ENCODE measurements around the gene RTRAF. TPM values are rescaled to one million over a fixed set of nuclear protein-coding genes. Genes with fewer than 3 reads are reported as not detected.
A peak's percentile ranks its signal among the peaks of the same experiment; 100 is the strongest.

RTRAF gene
- total RNA-seq, 1 experiment from 2014 or later, result 300 TPM

DNA sequence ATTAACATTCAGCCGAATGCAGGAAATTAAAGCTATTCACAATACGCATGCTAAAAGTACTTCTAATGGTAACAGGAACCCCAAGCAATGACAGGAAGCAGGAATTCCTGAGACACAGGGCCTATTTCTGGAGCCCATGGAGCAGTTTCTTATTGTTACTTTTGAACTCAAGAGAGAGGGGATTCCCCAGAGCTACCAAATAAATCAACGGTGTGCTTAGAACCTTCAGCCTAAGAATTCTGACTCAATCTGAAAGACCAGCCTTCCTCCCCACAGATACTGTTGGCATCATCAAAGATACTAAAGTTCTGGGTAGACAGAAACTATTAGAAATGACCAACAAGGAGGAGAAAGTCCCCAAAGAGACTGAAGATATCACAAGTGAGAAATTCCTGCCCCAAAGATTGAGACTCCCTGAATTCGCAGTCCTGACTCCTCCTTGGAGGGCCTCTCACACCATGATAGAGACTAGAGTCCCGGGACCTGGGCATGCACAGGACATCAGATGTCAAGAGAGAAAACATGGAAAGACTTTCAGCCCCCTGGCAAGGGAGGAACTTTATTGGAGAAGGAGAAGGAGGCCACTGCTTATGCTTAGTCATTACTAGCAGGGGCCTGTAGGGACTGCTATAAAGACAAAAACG, 32.7 kb downstream of the RTRAF start:
- ATAC-seq (no peak), DNase-seq (no peak)
- Histone ChIP-seq H3F3A (ENCODE audit: low read length, unreplicated experiment) (no peaks in the 10 kb centered on the region), H3K9me2 (replicated peaks; ENCODE audit: low read length) (no peaks in the 10 kb centered on the region), H3K27me3 (ENCODE audit: low read length) (no peaks in the 10 kb centered on the region), H3K9me3 (ENCODE audit: low read length) (no peaks in the 10 kb centered on the region), H3K79me2 (ENCODE audit: low read length) (no peaks in the 10 kb centered on the region), H4K20me1 (ENCODE audit: low read length) (no peaks in the 10 kb centered on the region), H3K4me3 (ENCODE audit: low read length) (no peak overlapping the region), H3K27ac (ENCODE audit: low read length) (no peak overlapping the region), H2AFZ (ENCODE audit: low read length) (no peak overlapping the region), H3K4me1 (ENCODE audit: insufficient read depth, low read length) (peaks cover 27% of the 10 kb centered on the region), H3K36me3 (ENCODE audit: low read depth, low read length) (no peaks in the 10 kb centered on the region), H3K9ac (ENCODE audit: low read length) (no peak overlapping the region), H3K4me2 (ENCODE audit: low read length) (no peak overlapping the region)
- intact Hi-C loops (cut with micrococcal nuclease), result no loop called here
- no TSS peak for BruUV-seq (replicated peaks)
- POLR2A ChIA-PET (ENCODE audit: unreplicated experiment), result no interaction called here
- CTCF ChIA-PET, result interaction anchor here (0.6 to 0.7 kb wide), 3 partner anchors 37 to 271 kb away, joined by 3 to 4 read pairs (median 3); no protein-coding TSS in a partner anchor
- TF ChIP-seq EZH2phosphoT487 (IDR thresholded peaks at IDR 0.05; ENCODE audit: borderline replicate concordance, low read length) (no peak), EZH2 (IDR thresholded peaks at IDR 0.05; ENCODE audit: low read length, unreplicated experiment) (no peak)
- TF ChIP-seq, protein P1, sequence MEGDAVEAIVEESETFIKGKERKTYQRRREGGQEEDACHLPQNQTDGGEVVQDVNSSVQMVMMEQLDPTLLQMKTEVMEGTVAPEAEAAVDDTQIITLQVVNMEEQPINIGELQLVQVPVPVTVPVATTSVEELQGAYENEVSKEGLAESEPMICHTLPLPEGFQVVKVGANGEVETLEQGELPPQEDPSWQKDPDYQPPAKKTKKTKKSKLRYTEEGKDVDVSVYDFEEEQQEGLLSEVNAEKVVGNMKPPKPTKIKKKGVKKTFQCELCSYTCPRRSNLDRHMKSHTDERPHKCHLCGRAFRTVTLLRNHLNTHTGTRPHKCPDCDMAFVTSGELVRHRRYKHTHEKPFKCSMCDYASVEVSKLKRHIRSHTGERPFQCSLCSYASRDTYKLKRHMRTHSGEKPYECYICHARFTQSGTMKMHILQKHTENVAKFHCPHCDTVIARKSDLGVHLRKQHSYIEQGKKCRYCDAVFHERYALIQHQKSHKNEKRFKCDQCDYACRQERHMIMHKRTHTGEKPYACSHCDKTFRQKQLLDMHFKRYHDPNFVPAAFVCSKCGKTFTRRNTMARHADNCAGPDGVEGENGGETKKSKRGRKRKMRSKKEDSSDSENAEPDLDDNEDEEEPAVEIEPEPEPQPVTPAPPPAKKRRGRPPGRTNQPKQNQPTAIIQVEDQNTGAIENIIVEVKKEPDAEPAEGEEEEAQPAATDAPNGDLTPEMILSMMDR (conservative IDR thresholded peaks at IDR 0.05; ENCODE audit: low read depth, low read length), result no peak

- Histone ChIP-seq H3K79me2 (ENCODE audit: low read length) (no peaks in the 10 kb centered on the region), H3K9ac (ENCODE audit: low read length) (no peak overlapping the region), H3K4me1 (ENCODE audit: insufficient read depth, low read length) (peaks cover 27% of the 10 kb centered on the region), H3K9me3 (ENCODE audit: low read length) (no peaks in the 10 kb centered on the region), H3K27ac (ENCODE audit: low read length) (no peak overlapping the region; the same call in 1 of the 2 replicates), H4K20me1 (ENCODE audit: low read length) (no peaks in the 10 kb centered on the region), H3K36me3 (ENCODE audit: low read depth, low read length) (no peaks in the 10 kb centered on the region), H2AFZ (ENCODE audit: low read length) (no peak overlapping the region), H3K9me2 (replicated peaks; ENCODE audit: low read length) (no peaks in the 10 kb centered on the region), H3F3A (ENCODE audit: low read length, unreplicated experiment) (no peaks in the 10 kb centered on the region), H3K4me2 (ENCODE audit: low read length) (no peak overlapping the region; the same call in 1 of the 2 replicates), H3K4me3 (ENCODE audit: low read length) (no peak overlapping the region), H3K27me3 (ENCODE audit: low read length) (no peaks in the 10 kb centered on the region)
- ChIA-PET POLR2A (ENCODE audit: unreplicated experiment) (interaction anchor here (0.5 kb wide), 1 partner anchor 404 kb away, joined by 11 read pairs; no protein-coding TSS in a partner anchor), CTCF (no interaction called here)
- no TSS peak for BruUV-seq (replicated peaks)
- peak; percentile 47 for ATAC-seq
- peak; percentile 72 for DNase-seq
- intact Hi-C loops (cut with micrococcal nuclease), result no loop called here
- TF ChIP-seq EZH2 (IDR thresholded peaks at IDR 0.05; ENCODE audit: low read length, unreplicated experiment) (no peak), EZH2phosphoT487 (IDR thresholded peaks at IDR 0.05; ENCODE audit: borderline replicate concordance, low read length) (no peak)
- TF ChIP-seq, protein P1 (conservative IDR thresholded peaks at IDR 0.05; ENCODE audit: low read depth, low read length), result no peak
Observed at GRCh38 chr14:52023518-52023917, 34.2 kb downstream of the RTRAF start.

GRCh38 chr14:52025310-52025709, 36.0 kb downstream of the RTRAF start:
- Histone ChIP-seq H3K79me2 (ENCODE audit: low read length) (no peaks in the 10 kb centered on the region), H3K4me2 (ENCODE audit: low read length) (peak overlapping the region; percentile 13; the same call in 1 of the 2 replicates), H4K20me1 (ENCODE audit: low read length) (no peaks in the 10 kb centered on the region), H3K27ac (ENCODE audit: low read length) (peak overlapping the region; percentile 59), H3F3A (ENCODE audit: low read length, unreplicated experiment) (no peaks in the 10 kb centered on the region), H2AFZ (ENCODE audit: low read length) (no peak overlapping the region), H3K27me3 (ENCODE audit: low read length) (no peaks in the 10 kb centered on the region), H3K9ac (ENCODE audit: low read length) (no peak overlapping the region), H3K9me2 (replicated peaks; ENCODE audit: low read length) (no peaks in the 10 kb centered on the region), H3K36me3 (ENCODE audit: low read depth, low read length) (no peaks in the 10 kb centered on the region), H3K9me3 (ENCODE audit: low read length) (no peaks in the 10 kb centered on the region), H3K4me1 (ENCODE audit: insufficient read depth, low read length) (peaks cover 27% of the 10 kb centered on the region), H3K4me3 (ENCODE audit: low read length) (no peak overlapping the region)
- peak; percentile 91 for ATAC-seq
- ChIA-PET POLR2A (ENCODE audit: unreplicated experiment) (no interaction called here), CTCF (no interaction called here)
- BruUV-seq (replicated peaks), result no TSS peak
- intact Hi-C loops (cut with micrococcal nuclease), result no loop called here
- DNase-seq, result peak; percentile 79
- no peak for TF ChIP-seq EZH2 (IDR thresholded peaks at IDR 0.05; ENCODE audit: low read length, unreplicated experiment)
- no peak for TF ChIP-seq EZH2phosphoT487 (IDR thresholded peaks at IDR 0.05; ENCODE audit: borderline replicate concordance, low read length)
- TF ChIP-seq, protein P1 (conservative IDR thresholded peaks at IDR 0.05; ENCODE audit: low read depth, low read length), result no peak
